GM12891 (cell line): ENCODE measurements around the gene SHISA5.

Experiments
- POLR2A ChIP-seq: IDR thresholded peaks from 2 replicates; pipeline ENCODE4 v1.6.1; 2011; ENCODE audit warnings: low read depth, low read length, control low read depth
- POLR2AphosphoS5 ChIP-seq: IDR thresholded peaks from 2 replicates; pipeline ENCODE4 v1.6.1; 2011; ENCODE audit warnings: low read depth, low read length, control low read depth
- SPI1 ChIP-seq: IDR thresholded peaks from 2 replicates; pipeline ENCODE4 v1.6.1; 2011; ENCODE audit warnings: low read depth, low read length, control low read depth

DNA sequence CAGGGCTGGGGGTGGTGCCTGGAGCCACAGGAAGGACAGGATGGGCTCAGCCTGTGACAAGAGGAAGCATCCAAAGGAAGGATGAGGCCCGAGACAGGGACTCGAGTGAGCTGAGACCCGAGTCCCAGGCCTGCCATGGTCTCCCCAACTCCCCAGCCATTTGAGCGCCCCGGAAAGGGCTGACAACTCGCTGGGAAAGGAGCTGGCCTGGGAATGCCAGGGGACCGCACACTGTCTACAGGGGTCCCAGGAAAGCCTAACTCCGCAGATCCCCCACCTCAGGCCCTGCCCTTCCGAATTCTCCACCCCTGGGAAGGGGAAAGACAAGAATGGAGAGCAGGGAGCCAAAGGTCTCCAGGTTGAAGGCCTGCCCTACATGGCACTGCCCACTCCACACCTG is 21.0 kb upstream of the SHISA5 start:
- TF ChIP-seq POLR2A (no peak), POLR2AphosphoS5 (no peak), SPI1 (no peak)
